ENCODE results near the gene SRRM4.
"Not testable (repeated sequence)": the region's sequence is repeated elsewhere in the genome, so short reads cannot be mapped to it uniquely, and the experiment has no call there.

SRRM4 gene

GRCh38 chr12:119008691-119009221, 27.4 kb downstream of the SRRM4 start:
- H3K27ac ChIP-seq (ENCODE audit: low read length) = no peak overlapping the region
- no peak overlapping the region for H3K4me3 ChIP-seq (ENCODE audit: low read length in 2 of 2)
- peaks cover 12 to 43% of the 10 kb centered on the region in 2 donors for H3K27me3 ChIP-seq (ENCODE audit: control insufficient read depth in 1 of 2, insufficient read depth in 2 of 2, low read length in 2 of 2)
- H3K9ac ChIP-seq (ENCODE audit: low read length in 2 of 2) = no peak overlapping the region
- H3K36me3 ChIP-seq (ENCODE audit: control insufficient read depth in 2 of 2, insufficient read depth in 2 of 2, low read length in 2 of 2) = no peaks in the 10 kb centered on the region
- H3K4me1 ChIP-seq (ENCODE audit: control insufficient read depth, insufficient read depth, low read length) = no peaks in the 10 kb centered on the region
- H3K9me3 ChIP-seq (ENCODE audit: control insufficient read depth in 2 of 2, low read length in 2 of 2) = peaks cover 5 to 13% of the 10 kb centered on the region in 2 donors

GRCh38 chr12:119011231-119011630, 29.9 kb downstream of the SRRM4 start:
- Histone ChIP-seq H3K4me3 (ENCODE audit: low read length in 2 of 2) (no peak overlapping the region), H3K9ac (ENCODE audit: low read length in 2 of 2) (no peak overlapping the region), H3K9me3 (ENCODE audit: control insufficient read depth in 2 of 2, low read length in 2 of 2) (peaks cover 5 to 15% of the 10 kb centered on the region in 2 donors), H3K4me1 (ENCODE audit: control insufficient read depth, insufficient read depth, low read length) (no peaks in the 10 kb centered on the region), H3K27me3 (ENCODE audit: control insufficient read depth in 1 of 2, insufficient read depth in 2 of 2, low read length in 2 of 2) (peaks cover 7 to 32% of the 10 kb centered on the region in 2 donors), H3K27ac (ENCODE audit: low read length) (no peak overlapping the region), H3K36me3 (ENCODE audit: control insufficient read depth in 2 of 2, insufficient read depth in 2 of 2, low read length in 2 of 2) (no peaks in the 10 kb centered on the region)

DNA sequence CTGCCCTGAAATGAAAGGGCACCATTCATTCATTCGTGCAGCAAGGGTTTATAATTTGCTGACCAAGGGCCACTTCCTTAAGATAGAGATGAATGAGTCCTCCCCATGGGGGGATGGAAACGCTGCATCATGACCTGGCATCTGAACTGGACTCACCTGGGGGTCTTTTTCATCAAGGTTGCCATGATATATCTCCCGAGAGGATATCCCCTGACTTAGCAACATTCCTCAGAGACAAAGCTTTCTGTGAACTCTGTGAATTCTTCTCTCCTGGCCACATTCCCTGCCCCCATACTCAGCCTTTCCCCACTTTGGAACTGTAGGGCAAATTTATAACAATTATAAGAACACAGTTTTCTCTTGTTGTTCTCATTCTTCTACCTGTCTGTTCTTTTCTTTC, 30.8 kb downstream of the SRRM4 start:
- Histone ChIP-seq H3K36me3 (ENCODE audit: control insufficient read depth in 2 of 2, insufficient read depth in 2 of 2, low read length in 2 of 2) (no peaks in the 10 kb centered on the region), H3K4me1 (ENCODE audit: control insufficient read depth, insufficient read depth, low read length) (no peaks in the 10 kb centered on the region), H3K27me3 (ENCODE audit: control insufficient read depth in 1 of 2, insufficient read depth in 2 of 2, low read length in 2 of 2) (peaks cover 7 to 26% of the 10 kb centered on the region in 2 donors), H3K9ac (ENCODE audit: low read length in 2 of 2) (no peak overlapping the region), H3K4me3 (ENCODE audit: low read length in 2 of 2) (no peak overlapping the region), H3K27ac (ENCODE audit: low read length) (no peak overlapping the region), H3K9me3 (ENCODE audit: control insufficient read depth in 2 of 2, low read length in 2 of 2) (peaks cover 6 to 15% of the 10 kb centered on the region in 2 donors)

GRCh38 chr12:119013023-119013422, 31.7 kb downstream of the SRRM4 start:
- no peak overlapping the region for H3K27ac ChIP-seq (ENCODE audit: low read length)
- no peaks in the 10 kb centered on the region for H3K36me3 ChIP-seq (ENCODE audit: control insufficient read depth in 2 of 2, insufficient read depth in 2 of 2, low read length in 2 of 2)
- peaks cover 9 to 15% of the 10 kb centered on the region in 2 donors for H3K9me3 ChIP-seq (ENCODE audit: control insufficient read depth in 2 of 2, low read length in 2 of 2)
- peaks cover 10 to 29% of the 10 kb centered on the region in 2 donors for H3K27me3 ChIP-seq (ENCODE audit: control insufficient read depth in 1 of 2, insufficient read depth in 2 of 2, low read length in 2 of 2)
- no peak overlapping the region for H3K4me3 ChIP-seq (ENCODE audit: low read length in 2 of 2)
- no peak overlapping the region for H3K9ac ChIP-seq (ENCODE audit: low read length in 2 of 2)
- H3K4me1 ChIP-seq (ENCODE audit: control insufficient read depth, insufficient read depth, low read length) = no peaks in the 10 kb centered on the region

GRCh38 chr12:119014368-119014767, 33.0 kb downstream of the SRRM4 start:
- no peak overlapping the region for H3K27ac ChIP-seq (ENCODE audit: low read length)
- peaks cover 9 to 15% of the 10 kb centered on the region in 2 donors for H3K9me3 ChIP-seq (ENCODE audit: control insufficient read depth in 2 of 2, low read length in 2 of 2)
- no peak overlapping the region for H3K4me3 ChIP-seq (ENCODE audit: low read length in 2 of 2)
- no peaks in the 10 kb centered on the region for H3K4me1 ChIP-seq (ENCODE audit: control insufficient read depth, insufficient read depth, low read length)
- H3K9ac ChIP-seq (ENCODE audit: low read length in 2 of 2) = no peak overlapping the region
- H3K36me3 ChIP-seq (ENCODE audit: control insufficient read depth in 2 of 2, insufficient read depth in 2 of 2, low read length in 2 of 2) = no peaks in the 10 kb centered on the region
- peaks cover 8 to 24% of the 10 kb centered on the region in 2 donors for H3K27me3 ChIP-seq (ENCODE audit: control insufficient read depth in 1 of 2, insufficient read depth in 2 of 2, low read length in 2 of 2)

- Histone ChIP-seq H3K9ac (ENCODE audit: low read length in 2 of 2) (no peak overlapping the region), H3K4me3 (ENCODE audit: low read length in 2 of 2) (no peak overlapping the region), H3K27ac (ENCODE audit: low read length) (no peak overlapping the region), H3K36me3 (ENCODE audit: control insufficient read depth in 2 of 2, insufficient read depth in 2 of 2, low read length in 2 of 2) (no peaks in the 10 kb centered on the region), H3K4me1 (ENCODE audit: control insufficient read depth, insufficient read depth, low read length) (no peaks in the 10 kb centered on the region), H3K9me3 (ENCODE audit: control insufficient read depth in 2 of 2, low read length in 2 of 2) (peaks cover 4 to 8% of the 10 kb centered on the region in 2 donors), H3K27me3 (ENCODE audit: control insufficient read depth in 1 of 2, insufficient read depth in 2 of 2, low read length in 2 of 2) (peaks cover 18 to 28% of the 10 kb centered on the region in 2 donors)
Measured at GRCh38 chr12:119016715-119017114, 35.4 kb downstream of the SRRM4 start.

GRCh38 chr12:119019166-119019565, 37.8 kb downstream of the SRRM4 start:
- Histone ChIP-seq H3K9me3 (ENCODE audit: control insufficient read depth in 2 of 2, low read length in 2 of 2) (peaks cover 7 to 9% of the 10 kb centered on the region in 2 donors), H3K4me1 (ENCODE audit: control insufficient read depth, insufficient read depth, low read length) (no peaks in the 10 kb centered on the region), H3K4me3 (ENCODE audit: low read length in 2 of 2) (no peak overlapping the region), H3K27ac (ENCODE audit: low read length) (no peak overlapping the region), H3K9ac (ENCODE audit: low read length in 2 of 2) (no peak overlapping the region), H3K36me3 (ENCODE audit: control insufficient read depth in 2 of 2, insufficient read depth in 2 of 2, low read length in 2 of 2) (no peaks in the 10 kb centered on the region), H3K27me3 (ENCODE audit: control insufficient read depth in 1 of 2, insufficient read depth in 2 of 2, low read length in 2 of 2) (peaks cover 18 to 26% of the 10 kb centered on the region in 2 donors)

- H3K9ac ChIP-seq (ENCODE audit: low read length in 2 of 2) = no peak overlapping the region
- peaks cover 7 to 9% of the 10 kb centered on the region in 2 donors for H3K9me3 ChIP-seq (ENCODE audit: control insufficient read depth in 2 of 2, low read length in 2 of 2)
- peaks cover 18 to 24% of the 10 kb centered on the region in 2 donors for H3K27me3 ChIP-seq (ENCODE audit: control insufficient read depth in 1 of 2, insufficient read depth in 2 of 2, low read length in 2 of 2)
- H3K27ac ChIP-seq (ENCODE audit: low read length) = no peak overlapping the region
- no peaks in the 10 kb centered on the region for H3K36me3 ChIP-seq (ENCODE audit: control insufficient read depth in 2 of 2, insufficient read depth in 2 of 2, low read length in 2 of 2)
- H3K4me3 ChIP-seq (ENCODE audit: low read length in 2 of 2) = no peak overlapping the region
- H3K4me1 ChIP-seq (ENCODE audit: control insufficient read depth, insufficient read depth, low read length) = no peaks in the 10 kb centered on the region
Measured at GRCh38 chr12:119020406-119021360, 39.3 kb downstream of the SRRM4 start.

DNA sequence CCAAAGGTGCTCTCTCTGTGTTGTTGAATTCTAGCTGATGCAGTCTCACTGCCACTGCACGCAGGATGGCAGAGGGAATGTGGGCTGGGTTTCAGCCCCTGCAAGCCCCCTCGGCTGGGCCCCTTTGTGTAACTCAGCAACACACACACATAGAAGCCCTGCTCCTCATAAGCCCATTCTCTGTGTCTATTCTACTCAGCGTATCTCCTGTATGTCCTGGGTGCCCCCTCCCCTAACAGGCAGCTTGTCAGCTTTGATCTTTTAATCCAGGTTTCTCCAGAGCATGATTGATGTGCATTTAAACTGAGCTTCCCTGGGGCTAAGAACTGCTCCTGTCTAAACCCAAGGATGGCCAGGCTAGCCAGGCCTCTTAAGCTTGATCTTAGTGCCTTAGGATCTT, 43.0 kb downstream of the SRRM4 start:
- Histone ChIP-seq H3K27ac (ENCODE audit: low read length) (no peak overlapping the region), H3K4me3 (ENCODE audit: low read length in 2 of 2) (no peak overlapping the region), H3K9ac (ENCODE audit: low read length in 2 of 2) (no peak overlapping the region), H3K36me3 (ENCODE audit: control insufficient read depth in 2 of 2, insufficient read depth in 2 of 2, low read length in 2 of 2) (no peaks in the 10 kb centered on the region), H3K4me1 (ENCODE audit: control insufficient read depth, insufficient read depth, low read length) (no peaks in the 10 kb centered on the region), H3K27me3 (ENCODE audit: control insufficient read depth in 1 of 2, insufficient read depth in 2 of 2, low read length in 2 of 2) (peaks cover 12 to 15% of the 10 kb centered on the region in 2 donors), H3K9me3 (ENCODE audit: control insufficient read depth in 2 of 2, low read length in 2 of 2) (peaks cover 3 to 7% of the 10 kb centered on the region in 2 donors)

DNA sequence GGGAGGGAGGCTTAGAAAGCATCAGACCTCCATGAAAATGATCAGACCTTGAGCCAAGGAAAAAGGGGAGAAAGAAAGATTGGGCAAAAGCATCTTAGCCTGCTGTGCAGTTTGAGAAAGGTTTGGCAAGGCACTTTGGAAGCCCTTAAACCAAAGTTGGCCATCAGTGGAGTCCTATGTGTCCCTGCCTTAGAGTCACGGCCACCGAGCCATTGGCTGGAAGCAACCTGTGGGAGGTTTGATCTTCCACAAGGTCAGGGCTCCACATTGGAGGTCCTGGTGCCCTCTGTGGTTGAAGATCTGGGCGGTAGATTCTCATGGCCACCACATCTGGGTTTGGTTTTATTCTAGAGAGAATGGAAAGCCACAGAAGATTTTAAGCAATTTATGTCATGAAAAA, 44.4 kb downstream of the SRRM4 start:
- Histone ChIP-seq H3K4me3 (ENCODE audit: low read length in 2 of 2) (no peak overlapping the region), H3K27ac (ENCODE audit: low read length) (no peak overlapping the region), H3K9ac (ENCODE audit: low read length in 2 of 2) (no peak overlapping the region), H3K36me3 (ENCODE audit: control insufficient read depth in 2 of 2, insufficient read depth in 2 of 2, low read length in 2 of 2) (no peaks in the 10 kb centered on the region), H3K9me3 (ENCODE audit: control insufficient read depth in 2 of 2, low read length in 2 of 2) (peaks cover 3 to 7% of the 10 kb centered on the region in 2 donors), H3K4me1 (ENCODE audit: control insufficient read depth, insufficient read depth, low read length) (no peaks in the 10 kb centered on the region), H3K27me3 (ENCODE audit: control insufficient read depth in 1 of 2, insufficient read depth in 2 of 2, low read length in 2 of 2) (peaks cover 3 to 7% of the 10 kb centered on the region in 2 donors)

GRCh38 chr12:119033332-119033731, 52.0 kb downstream of the SRRM4 start:
- not testable (repeated sequence) for H3K36me3 ChIP-seq (ENCODE audit: control insufficient read depth in 2 of 2, insufficient read depth in 2 of 2, low read length in 2 of 2); H3K4me3 ChIP-seq (ENCODE audit: low read length in 2 of 2); H3K4me1 ChIP-seq (ENCODE audit: control insufficient read depth, insufficient read depth, low read length); H3K27ac ChIP-seq (ENCODE audit: low read length); H3K9ac ChIP-seq (ENCODE audit: low read length in 2 of 2); H3K27me3 ChIP-seq (ENCODE audit: control insufficient read depth in 1 of 2, insufficient read depth in 2 of 2, low read length in 2 of 2); H3K9me3 ChIP-seq (ENCODE audit: control insufficient read depth in 2 of 2, low read length in 2 of 2)

Measured in stomach smooth muscle (tissue), 2 donors.